NCI-H1092 treated with DMSO at 0.1 percent for 48 hours (cell line): ENCODE measurements around the gene ADRM1.

Experiments
- DNase-seq: peaks from one replicate; lab custom pipeline; 2025; lab: John Stamatoyannopoulos, UW

Gene ADRM1

DNA sequence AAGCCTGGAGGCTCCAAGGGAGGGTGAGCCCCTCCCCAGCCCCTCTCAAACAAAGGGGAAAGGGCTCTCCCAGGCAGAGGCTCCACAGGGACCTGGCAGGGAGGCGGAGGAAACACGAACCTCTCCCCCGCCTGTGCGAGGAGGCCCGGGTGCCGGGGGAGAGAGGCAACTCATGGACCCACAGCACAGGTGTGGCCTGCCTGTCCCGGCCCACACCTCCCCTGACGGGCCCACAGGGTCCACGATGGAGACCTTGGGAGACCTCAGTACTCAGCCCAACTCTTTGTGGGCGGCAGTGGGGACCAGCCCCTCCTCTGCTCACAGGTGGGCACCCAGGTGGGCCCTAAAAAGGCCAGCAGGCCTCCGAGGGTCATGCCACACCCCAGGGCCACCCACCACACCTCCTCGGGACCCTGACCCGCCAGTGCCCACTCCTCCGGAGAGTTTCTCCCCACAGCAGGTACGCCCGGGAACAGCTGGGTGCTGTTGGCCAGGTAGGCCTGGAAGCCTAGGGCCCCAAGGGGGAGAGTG is 52.1 kb downstream of the ADRM1 start:
- no peak for DNase-seq

GRCh38 chr20:62355516-62355877 is 52.7 kb downstream of the ADRM1 start:
- DNase-seq, result no peak

- DNase-seq, result no peak
Measured at GRCh38 chr20:62355878-62356588, 53.2 kb downstream of the ADRM1 start.

GRCh38 chr20:62356589-62357186 is 53.9 kb downstream of the ADRM1 start:
- no peak for DNase-seq

DNA sequence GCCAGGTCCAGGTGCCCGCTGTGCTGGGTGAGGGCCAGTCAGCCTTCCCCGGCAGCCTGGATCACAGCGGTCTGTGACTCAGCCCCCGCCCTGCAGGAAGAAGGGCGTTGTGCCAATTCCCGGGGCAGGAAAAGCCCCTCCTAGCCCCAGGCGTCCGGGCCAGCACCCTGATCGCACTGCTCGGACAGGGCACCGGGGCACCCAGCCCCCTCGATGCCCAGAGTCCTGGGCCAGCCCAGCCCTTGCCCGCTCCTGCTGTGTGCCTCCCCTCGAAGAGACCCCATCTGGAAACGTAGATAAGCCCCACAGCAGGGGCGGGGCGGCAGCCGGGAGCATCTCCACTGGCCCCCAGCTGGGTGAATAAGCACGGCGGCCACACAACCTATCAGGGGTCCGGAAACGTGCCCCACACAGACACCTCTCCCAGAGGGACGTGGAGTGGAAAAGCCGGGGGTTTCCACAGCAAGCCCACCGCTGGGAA is 54.4 kb downstream of the ADRM1 start:
- DNase-seq, result no peak

DNA sequence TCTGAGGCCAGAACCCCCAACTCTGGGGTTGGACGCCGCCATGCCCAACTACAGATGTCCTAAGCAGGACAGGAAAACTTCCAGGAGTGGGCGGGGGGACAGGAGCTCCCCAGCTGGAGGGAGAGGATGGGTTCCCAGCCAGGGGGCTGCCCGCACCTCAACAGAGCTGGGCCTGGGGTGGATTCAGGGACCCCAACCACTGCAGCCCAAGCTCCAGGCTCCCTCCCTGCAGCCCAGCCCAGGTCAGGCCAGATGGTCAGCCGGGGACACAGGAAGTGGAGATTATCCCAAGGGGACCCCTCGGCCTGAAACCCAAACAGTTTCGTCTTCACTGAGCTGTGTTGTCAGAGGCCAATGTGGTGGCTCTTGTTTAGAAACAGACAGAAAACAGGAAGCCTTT is 54.9 kb downstream of the ADRM1 start:
- DNase-seq, result no peak
